Stimulated activated CD8-positive, alpha-beta memory T cell treated with anti-CD3 and anti-CD28 coated beads, Interleukin-4, amount 100 ng/mL, for 4 hours (primary cell): ENCODE results near the gene MYB.
"Not testable (repeated sequence)": the region's sequence is repeated elsewhere in the genome, so short reads cannot be mapped to it uniquely, and the experiment has no call there.

Source experiments
- DNase-seq, 2 donors: peaks; one replicate each; pipeline ENCODE4 v3.0.0-alpha.2; 2020; ENCODE audit warnings: low read depth in 2 of 2, low spot score in 1 of 2

Gene MYB

DNA sequence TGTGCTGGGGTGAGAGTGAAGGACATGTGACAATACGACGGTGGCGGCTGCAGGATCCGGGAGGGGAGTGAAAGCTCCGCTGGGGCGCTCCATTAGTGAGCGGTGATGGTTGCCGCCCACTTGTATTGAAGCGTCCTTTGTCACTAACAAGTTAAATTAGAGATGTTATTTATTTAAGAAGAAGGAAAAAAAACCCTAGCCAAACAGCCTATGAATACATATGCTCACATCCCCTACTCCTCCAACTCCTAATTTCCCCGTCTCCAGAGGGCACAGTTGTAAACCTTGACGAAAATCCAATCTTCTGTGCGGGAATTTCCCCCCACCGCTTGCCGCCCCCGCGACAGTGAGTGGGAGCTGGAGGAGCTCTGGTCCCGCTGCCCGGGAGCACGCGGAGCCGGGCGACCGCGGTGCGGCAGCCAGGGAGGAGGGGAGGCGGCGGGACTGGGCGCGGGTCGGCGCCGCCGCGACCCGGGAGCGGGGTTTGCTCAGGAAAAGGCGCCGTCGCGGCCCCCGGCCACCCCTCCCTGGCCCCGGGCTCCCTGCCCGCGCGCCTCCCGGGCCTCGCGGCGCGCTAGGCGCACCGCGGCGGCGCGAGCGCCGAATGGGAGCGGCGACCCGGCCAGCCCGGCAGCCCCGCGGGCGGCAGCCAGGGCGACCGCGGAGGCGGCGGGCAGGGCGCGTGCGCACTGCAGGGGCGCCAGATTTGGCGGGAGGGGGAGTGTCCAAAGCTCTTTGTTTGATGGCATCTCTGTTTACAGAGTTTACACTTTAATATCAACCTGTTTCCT, at the start of gene MYB:
Gene MYB, plus strand, starts transcription at position 767 of the 791 bp plus-strand sequence. CDS start 206 bp downstream, outside the sequence.
- peak; percentile 31 to 47 for DNase-seq

DNA sequence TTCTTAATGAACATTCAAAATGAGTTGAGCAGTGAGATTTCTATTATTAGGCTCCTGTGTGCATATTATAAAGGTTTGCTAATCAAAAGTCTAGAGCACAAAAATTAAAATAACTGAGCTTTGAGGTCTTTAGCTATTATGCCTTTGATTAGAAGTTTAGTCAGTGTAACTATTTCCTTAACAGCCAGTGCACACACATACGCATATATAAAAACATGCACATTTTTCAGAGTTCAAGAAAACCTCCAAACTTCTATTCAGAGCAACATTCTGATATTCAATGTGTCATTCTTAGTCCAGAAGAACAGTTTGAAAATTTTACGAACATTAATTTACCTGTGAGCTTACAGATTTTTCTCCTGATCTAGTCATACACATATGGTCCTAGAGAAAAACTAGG, 48.3 kb upstream of the MYB start:
- DNase-seq = no peak

DNA sequence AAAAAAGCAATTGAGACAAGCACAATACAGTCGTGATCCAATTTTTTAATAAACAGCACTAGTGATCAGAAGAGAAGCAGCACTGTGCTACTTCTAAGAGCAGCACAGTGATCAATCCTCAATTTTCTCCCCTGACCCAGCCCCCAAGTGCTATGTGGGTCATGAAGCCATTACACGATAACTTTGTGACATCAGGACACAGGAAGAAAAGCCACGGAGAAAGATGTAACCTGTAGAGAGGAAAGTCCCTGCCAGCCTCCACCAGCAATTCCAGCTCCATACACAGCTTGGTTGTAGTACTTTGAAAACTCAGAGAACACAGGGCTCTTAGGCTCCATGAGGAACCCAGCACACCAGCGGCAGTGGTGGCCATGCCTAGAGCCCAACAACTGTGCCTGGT, 45.3 kb upstream of the MYB start:
- no peak for DNase-seq

DNA sequence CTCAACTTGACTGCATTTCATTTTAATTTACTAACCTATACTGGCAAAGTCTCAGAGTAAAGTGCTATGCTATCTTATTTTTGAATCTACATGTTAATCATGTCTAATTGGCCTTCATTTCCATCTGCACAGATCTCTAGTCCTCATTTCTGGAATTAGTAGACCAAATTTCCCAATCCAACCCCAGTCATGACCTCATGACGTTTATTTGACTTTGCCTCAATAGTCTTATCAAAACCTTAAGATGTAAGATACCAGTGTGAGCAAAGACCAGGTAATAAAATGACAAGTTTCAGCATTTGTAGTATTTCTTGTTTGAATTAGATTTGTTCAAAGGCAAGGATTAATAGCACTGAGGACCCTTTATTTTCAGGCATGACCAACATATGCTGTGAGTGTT, 43.3 kb upstream of the MYB start:
- no peak for DNase-seq

DNA sequence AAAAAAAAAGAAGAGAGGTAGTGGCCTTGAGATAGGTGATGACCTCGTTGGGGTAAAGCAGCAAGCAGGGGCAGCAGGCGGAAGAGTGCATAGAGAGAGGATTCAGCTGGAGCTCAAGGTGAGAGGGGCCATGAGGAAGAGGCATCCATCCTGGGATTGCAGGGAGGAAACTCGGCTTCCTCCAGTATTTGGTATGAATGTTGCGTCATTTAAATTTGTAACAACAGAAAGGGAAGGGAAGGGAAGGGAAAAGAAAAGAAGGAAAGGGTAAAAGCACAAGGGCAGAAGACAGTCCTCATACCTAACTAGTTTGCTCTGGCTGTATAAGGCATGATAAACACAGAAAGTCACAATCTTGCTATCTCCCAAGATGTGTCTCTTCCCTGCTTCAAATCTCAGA, 39.9 kb upstream of the MYB start:
- no peak for DNase-seq

DNA sequence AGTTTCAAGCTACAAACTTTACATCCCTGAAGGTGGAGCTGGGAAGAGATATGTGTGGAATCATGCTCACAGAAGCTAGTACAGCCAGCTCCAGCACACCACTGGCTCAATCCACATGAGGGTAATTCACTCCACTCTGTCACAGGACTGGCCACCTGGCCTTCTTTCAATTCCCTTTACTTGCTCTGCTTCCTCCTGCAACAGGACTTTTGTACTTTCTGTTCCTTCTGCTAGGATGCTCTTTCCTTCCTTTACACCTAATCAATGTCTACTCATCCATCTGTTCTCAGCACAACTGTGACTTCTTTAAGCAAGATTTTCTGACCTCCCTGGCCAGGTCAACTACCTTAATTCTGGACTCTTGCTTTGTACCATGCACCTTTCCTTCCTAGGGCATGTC, 39.4 kb upstream of the MYB start:
- no peak for DNase-seq

DNA sequence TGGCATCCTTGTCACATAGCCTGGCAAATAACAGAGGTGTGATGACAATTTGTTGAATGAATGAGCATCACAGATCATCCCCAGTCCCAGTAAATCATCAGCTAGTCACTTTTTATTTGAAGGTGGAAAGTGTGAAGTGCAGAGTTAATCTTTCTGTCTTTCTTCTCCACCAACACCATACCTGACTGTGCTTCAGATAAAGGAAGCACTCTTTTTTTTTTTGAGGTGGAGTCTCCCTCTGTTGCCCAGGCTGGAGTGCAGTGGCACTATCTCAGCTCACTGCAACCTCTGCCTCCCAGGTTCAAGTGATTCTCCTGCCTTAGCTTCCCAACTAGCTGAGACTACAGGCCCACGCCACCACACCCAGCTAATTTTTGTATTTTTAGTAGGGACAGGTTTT, 38.9 kb upstream of the MYB start:
- not testable (repeated sequence) for DNase-seq

DNA sequence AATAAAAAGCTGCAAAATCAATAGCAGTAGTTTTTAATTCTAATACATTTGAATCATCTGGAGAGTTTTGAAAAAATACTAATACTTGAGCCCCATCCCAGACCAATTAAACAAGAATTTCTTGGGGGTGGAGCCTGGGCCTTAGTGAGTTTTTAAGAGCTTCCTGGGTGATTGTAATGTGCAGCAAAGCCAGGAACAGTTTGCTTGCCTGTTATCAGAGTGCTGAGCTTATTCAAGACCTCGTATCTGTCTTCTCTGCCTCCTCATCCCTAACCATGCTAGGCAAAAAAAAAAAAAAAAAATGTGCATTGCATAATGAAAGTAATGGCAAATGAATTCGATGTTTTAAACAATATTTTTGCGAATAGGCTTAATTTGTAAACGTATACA, 36.4 kb upstream of the MYB start:
- no peak for DNase-seq

DNA sequence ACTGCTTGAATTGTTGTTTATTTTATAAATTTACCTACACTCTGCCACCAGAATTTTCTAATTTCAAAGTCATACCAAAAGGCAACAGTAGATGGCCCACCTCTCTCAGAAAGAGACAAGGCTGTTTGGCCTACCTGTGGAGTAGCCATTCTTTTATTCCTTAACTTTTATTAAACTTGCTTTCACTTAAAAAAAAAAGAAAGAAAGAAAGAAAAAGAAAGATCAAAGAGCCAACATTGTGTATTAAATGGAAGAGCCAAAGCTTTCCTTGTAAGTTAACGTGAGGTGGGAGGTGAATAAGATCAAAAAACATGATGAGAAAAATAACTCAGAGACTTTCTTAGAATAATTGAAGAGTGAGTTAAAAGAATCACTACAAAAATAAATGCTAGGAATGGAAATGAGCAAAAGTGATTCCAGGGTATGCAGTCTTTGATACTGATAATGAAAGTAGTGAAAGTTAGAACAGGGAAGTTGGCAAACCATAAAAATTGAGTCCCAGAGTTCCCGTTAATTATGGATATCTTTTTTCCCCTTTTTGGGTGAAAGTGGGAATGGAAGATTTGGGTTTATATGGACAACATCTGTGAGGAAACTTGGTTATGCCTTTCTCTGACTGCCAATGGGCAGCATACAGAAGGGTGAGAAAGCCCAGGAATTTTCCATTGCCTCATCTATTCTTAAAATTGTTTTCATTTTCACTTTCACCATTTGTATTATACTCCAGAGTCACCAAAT, 35.9 kb upstream of the MYB start:
- no peak for DNase-seq

DNA sequence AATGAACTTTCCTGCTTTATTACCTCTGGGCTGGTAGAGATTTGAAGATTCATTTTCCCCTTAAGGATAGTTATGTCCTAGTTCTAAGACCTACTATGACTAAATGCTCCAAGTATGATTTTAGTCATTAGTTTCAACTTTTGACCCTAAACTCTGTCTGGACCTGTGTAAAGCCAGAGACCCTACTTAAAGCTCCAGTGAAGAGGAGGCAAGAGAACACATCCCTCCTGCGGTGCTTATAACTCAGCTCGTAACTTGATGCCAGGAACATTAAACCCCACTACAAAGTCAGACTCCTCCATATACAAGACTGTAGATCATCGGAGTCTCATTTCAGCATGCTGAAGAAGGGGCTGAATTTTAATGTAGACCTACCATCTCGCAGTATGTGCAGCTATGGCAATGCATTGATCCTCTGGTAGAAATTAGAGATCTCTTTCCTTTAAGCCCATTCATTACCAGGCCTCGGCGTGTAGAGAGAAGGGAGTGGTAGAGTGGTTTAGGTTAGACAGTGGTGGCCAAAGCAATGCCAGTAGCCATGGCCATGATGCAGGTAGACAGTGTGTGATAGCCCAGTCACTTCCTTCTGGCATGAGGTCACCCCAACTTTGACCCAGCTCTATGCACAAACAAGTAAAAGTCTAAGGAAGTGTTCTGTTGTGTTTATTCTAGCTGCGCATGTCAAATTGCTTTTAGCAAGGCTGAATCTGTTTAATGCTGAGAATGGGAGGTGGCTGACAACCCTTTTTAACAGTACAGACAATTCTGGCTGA, 34.8 kb upstream of the MYB start:
- DNase-seq = no peak

DNA sequence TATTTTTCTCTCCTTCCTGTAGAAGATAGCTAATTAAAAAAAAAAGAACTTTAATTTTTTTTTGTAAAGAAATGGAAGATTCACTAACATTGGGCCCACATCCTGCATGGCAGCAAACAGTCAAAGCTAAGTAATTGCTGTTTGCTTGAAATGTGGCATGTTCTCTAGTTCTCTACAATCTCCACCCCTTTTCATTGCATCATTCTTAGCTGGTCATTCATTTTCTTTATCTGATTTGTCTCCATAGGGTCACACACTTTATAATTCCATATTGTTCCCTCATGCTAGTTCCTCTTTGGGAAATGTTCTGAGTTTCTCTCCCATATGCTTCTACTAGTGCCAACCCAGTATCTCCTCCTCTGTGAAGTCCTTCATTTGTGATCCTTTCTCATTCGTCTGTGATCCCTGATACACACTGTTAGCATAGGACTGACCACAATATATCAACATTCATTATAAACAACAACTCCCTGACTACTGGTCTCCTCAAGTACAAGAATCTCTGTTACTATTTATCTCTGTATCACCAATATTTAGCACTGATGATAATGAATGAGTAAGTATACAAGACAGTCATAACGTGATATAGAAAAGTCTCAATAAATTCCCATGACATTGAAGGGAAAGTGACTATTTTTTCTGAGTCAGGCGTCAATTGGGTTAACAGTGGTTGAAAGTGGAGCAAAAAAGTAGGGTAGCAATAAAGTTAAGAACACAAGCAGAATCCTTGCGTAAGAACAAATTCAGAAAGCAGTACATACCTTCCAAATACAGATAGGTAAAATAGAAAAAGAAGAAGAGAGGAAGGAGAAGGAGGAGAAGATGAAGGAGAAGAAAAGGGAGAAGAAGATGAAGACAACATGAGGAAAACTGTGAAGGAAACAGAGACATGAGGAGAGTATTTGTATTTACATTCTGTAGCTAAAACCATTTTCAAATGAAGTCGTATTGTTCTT, 33.2 kb upstream of the MYB start:
- no peak for DNase-seq

DNA sequence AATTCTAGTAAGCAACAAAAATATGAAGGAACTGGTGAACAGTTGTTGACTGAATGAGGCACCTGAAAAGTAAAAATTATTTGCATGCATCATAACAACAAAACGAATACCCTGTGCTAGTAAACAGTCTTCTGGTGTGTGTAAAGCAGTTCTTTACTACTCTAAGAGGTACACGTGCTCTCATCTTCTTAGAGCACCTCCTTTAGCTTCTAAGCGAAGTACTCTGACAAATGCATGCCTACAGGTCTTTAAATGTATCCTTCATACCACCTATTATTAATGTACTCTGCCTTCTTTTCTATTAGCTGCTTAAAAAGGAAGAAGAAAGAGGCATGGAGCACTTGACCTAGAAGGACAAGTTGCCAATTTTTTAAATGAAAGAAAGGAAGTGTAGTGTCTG, 32.2 kb upstream of the MYB start:
- no peak for DNase-seq

DNA sequence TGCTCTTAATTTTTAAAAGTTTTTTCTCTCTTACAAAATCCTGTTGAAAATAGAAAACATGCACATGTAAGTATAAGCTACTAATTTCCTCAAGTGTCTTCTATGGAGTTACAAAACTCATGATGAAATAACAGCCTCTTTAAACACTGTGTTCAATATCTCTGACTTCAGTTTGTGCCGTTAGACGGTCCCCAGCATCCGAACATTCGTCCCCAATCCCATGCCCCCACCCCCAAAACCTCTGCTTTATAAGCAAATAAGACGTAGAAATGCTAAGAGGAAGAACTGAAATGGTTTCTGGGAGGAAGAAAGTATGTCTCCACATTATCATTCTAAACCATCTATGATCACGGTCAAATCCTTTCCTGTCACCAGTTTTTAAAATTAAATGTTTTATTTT, 31.7 kb upstream of the MYB start:
- DNase-seq = no peak

DNA sequence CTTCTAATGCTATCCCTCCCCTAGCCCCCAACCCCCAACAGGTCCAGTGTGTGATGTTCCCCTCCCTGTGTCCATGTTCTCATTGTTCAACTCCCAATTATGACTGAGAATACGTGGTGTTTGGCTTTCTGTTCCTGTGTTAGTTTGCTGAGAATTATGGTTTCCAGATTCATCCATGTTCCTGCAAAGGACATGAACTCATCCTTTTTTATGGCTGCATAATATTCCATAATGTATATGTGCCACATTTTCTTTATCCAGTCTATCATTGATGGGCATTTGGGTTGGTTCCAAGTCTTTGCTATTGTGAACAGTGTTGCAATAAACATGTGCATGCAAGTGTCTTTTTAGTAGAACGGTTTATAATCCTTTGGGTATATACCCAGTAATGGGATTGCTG, 30.6 kb upstream of the MYB start:
- DNase-seq = not testable (repeated sequence)

DNA sequence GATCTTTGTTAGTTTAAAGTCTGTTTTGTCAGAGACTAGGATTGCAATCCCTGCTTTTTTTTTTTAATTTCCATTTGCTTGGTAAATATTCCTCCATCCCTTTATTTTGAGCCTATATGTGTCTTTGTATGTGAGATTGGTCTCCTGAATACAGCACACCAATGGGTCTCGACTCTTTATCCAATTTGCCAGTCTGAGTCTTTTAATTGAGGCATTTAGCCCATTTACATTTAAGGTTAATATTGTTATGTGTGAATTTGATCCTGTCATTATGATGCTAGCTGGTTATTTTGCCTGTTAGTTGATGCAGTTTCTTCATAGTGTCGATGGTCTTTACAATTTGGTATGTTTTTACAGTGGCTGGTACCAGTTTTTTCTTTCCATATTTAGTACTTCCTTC, 27.0 kb upstream of the MYB start:
- not testable (repeated sequence) for DNase-seq

DNA sequence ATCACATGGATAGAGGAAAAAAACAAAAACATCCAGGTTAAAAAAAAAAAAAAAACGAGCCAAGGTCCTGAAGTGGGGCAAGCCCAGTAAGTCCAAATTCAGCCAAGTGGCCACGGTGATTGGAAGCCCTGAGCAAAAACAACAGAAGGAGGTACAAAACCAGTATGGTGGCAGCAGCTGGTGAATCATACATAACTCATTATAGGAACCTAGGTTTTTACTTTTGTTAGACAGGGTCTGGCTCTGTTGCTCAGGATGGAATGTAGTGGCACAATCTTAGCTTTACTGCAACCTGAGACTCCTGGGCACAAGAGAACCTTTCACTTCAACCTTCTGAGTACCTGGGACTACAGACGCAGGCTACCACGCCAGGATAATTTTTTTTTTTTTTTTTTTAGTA, 22.7 kb upstream of the MYB start:
- no peak for DNase-seq

DNA sequence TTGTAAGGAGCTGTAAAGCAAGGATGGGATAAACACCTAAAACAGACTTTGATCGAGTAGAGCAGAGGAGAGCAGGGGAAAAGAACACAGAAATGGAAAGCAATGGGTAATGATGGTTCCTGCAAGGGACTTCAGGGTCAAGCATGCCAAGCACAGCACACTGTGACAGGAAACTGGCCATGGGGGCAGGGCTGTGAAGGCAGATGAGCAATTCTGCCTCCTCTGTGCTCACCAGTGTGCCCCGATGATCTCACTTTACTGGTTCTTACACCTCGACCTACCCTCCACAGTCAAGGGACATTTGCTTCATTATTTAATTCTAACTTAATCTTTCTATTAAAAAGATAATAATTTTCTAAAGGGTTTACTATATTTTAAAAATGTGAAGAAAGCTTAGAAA, 21.6 kb upstream of the MYB start:
- no peak for DNase-seq

DNA sequence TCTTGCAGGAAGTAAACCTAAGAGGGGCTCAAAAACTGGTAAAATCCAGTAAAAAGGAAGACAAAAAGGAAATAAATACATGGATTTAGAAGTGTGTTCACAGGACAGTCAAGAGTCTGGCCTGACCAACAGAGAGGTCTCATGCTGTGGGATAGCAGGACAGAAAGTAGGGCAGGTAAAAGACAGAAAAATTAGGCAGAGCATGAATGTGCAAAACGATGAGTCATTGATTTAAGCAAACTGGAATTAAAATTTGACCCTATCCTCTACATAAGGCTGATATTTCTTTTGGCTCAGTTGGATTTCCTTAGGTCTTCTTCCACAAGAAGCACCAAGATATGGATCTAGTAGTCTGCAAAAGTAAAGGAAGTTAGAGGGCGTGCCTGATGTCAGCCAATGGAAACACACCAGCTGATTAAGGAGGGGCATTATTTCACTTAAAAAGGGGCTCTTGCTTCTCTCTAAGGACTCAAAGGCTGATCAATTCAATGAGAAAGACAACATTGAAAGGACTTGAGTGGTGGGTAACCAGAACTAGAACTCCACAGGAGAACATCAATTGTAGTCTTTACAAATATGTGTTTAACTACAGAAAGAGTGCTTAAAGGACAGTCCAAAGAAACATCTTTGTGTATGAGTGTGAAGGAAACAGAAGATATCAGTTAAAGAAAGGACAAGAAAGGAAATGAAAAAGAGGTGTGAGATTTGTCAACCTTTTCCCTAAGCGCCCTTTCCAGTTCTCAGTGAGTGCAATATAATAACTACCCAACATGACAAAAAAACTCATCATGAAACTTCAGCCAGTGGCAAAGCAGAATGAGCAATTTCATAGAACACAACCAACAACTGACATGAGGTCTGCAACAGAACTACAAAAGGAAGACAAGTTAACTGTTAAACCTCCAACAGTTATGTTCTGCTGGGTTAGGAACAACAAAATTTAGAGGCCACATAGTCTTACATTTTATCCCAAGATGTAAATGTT, 19.4 kb upstream of the MYB start:
- no peak for DNase-seq

DNA sequence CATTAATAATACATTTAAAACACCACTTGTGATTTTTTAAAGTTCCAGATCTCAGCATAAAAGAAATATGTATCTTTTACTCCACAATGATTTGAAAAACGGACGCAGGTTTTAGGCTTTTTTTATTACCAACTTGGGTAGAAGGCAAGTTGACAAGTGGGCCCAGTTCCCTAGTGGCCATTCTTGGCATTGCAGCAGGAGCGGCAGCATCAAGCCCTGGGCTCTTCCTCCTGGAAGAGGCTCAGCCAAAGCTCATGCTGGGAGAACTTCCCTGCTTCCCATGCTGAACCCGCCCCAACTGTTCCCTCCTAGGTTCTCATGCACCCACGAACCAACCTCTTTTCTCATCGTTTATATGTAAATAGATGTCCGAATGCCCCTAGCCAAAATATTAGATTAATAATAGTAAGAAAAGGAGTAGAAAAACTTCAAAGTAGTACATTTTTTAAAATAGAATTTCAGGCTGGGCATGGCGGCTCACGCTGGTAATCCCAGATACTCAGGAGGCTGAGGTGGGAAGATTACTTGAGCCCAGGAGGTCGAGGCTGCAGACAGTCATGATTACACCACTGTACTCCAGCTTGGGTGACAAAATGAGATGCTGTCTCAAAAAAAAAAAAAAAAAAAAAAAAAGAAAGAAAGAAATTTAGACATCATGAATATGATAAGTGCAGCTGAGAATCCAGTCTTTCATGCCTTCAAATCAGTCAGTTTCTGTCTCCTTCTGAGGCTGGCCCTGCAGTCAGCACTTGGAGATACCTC, 18.2 kb upstream of the MYB start:
- no peak for DNase-seq
